ENCODE results near the gene PATL1. TPM values are rescaled to one million over a fixed set of nuclear protein-coding genes. Genes with fewer than 3 reads are reported as not detected.
"Not testable (repeated sequence)": the region's sequence is repeated elsewhere in the genome, so short reads cannot be mapped to it uniquely, and the experiment has no call there.

The PATL1 gene
- total and polyA plus RNA-seq, 2 experiments from 2014 or later = 8.5 to 12.5 TPM

DNA sequence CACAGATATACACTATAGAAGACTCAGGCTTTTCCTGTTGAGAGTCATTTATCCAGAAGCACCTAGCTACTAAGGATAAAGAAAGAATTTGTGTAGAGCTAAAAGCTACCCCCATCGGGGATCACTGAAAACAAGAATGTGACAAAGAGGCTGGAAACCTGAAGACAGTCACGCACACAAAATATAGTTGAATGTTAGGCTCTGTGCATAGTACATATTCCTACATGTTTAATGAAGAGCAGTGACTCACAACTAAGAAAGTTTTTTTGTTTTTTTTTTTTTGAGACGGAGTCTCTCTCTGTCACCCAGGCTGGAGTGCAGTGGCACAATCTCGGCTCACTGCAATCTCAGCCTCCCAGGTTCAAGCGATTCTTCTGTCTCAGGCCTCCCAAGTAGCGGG, 36.5 kb upstream of the PATL1 start:
- Histone ChIP-seq H3K4me3 (no peak overlapping the region), H3K4me1 (ENCODE audit: insufficient read depth) (peaks cover 26% of the 10 kb centered on the region), H3F3A (ENCODE audit: insufficient read depth) (peaks cover 24% of the 10 kb centered on the region), H3K9me3 (ENCODE audit: low read depth) (no peaks in the 10 kb centered on the region), H3K36me3 (ENCODE audit: low read depth) (no peaks in the 10 kb centered on the region), H4K20me1 (ENCODE audit: insufficient read depth) (no peaks in the 10 kb centered on the region), H3K79me2 (ENCODE audit: insufficient read depth) (no peaks in the 10 kb centered on the region), H3K27me3 (replicated peaks; ENCODE audit: insufficient read depth) (no peaks in the 10 kb centered on the region), H3K9me2 (ENCODE audit: insufficient read depth) (no peaks in the 10 kb centered on the region), H3K9ac (no peak overlapping the region), H2AFZ (no peak overlapping the region), H3K4me2 (ENCODE audit: unreplicated experiment) (no peak overlapping the region), H3K27ac (no peak overlapping the region)
- peak; percentile 17 for DNase-seq
- no peak for TF ChIP-seq EZH2 (IDR thresholded peaks at IDR 0.05; ENCODE audit: insufficient read depth, poor library complexity, severe bottlenecking)
- no peak for TF ChIP-seq EZH2phosphoT487 (IDR thresholded peaks at IDR 0.05; ENCODE audit: insufficient read depth, low read depth)
- in situ Hi-C loops (cut with MboI) = no loop called here
- WGBS, 2 experiments (ENCODE audit: low coverage in 1 of 2, low lambda C conversion rate in 2 of 2, missing lambda C conversion rate in 2 of 2) = 79 to 83% methylated on average over 6 of the region's 6 CpGs

DNA sequence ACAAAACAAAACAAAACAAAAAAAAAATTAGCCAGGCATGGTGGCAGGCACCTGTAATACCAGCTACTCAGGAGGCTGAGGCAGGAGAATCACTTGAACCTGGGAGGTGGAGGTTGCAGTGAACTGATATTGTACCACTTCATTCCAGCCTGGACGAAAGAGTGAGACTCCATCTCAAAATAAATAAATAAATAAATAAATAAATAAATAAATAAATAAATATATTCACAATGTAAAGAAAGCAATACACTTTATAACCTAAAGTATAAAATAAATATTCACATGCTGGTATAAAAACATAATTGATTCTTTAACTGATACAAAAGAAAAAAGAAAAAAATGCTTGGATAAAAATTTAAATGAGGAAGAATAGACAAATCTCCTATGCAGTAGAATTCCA, 34.7 kb upstream of the PATL1 start:
- DNase-seq; H3K79me2 ChIP-seq (ENCODE audit: insufficient read depth); H3K9ac ChIP-seq; H3K9me2 ChIP-seq (ENCODE audit: insufficient read depth); H3K27ac ChIP-seq; H3K4me3 ChIP-seq; H4K20me1 ChIP-seq (ENCODE audit: insufficient read depth); in situ Hi-C loops (cut with MboI); H3K27me3 ChIP-seq (replicated peaks; ENCODE audit: insufficient read depth); H3K9me3 ChIP-seq (ENCODE audit: low read depth); H2AFZ ChIP-seq; H3K4me2 ChIP-seq (ENCODE audit: unreplicated experiment); H3K36me3 ChIP-seq (ENCODE audit: low read depth): not testable (repeated sequence)
- 51 to 75% methylated on average over 1 of the region's 1 CpG for WGBS, 2 experiments (ENCODE audit: low coverage in 1 of 2, low lambda C conversion rate in 2 of 2, missing lambda C conversion rate in 2 of 2)
- Histone ChIP-seq H3F3A (ENCODE audit: insufficient read depth) (peaks cover 21% of the 10 kb centered on the region), H3K4me1 (ENCODE audit: insufficient read depth) (peaks cover 17% of the 10 kb centered on the region)

DNA sequence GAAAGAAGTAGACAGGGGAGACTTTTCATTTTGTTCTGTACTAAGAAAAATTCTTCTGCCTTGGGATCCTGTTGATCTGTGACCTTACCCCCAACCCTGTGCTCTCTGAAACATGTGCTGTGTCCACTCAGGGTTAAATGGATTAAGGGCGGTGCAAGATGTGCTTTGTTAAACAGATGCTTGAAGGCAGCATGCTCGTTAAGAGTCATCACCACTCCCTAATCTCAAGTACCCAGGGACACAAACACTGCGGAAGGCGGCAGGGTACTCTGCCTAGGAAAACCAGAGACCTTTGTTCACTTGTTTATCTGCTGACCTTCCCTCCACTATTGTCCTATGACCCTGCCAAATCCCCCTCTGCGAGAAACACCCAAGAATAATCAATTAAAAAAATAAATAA, 31.3 kb upstream of the PATL1 start:
- H3K79me2 ChIP-seq (ENCODE audit: insufficient read depth); H2AFZ ChIP-seq; H3F3A ChIP-seq (ENCODE audit: insufficient read depth); in situ Hi-C loops (cut with MboI); H3K9ac ChIP-seq; H4K20me1 ChIP-seq (ENCODE audit: insufficient read depth); H3K36me3 ChIP-seq (ENCODE audit: low read depth); H3K27ac ChIP-seq; H3K9me2 ChIP-seq (ENCODE audit: insufficient read depth); H3K4me3 ChIP-seq; H3K4me1 ChIP-seq (ENCODE audit: insufficient read depth); H3K9me3 ChIP-seq (ENCODE audit: low read depth); DNase-seq; H3K27me3 ChIP-seq (replicated peaks; ENCODE audit: insufficient read depth); H3K4me2 ChIP-seq (ENCODE audit: unreplicated experiment): not testable (repeated sequence)
- WGBS, 2 experiments (ENCODE audit: low coverage in 1 of 2, low lambda C conversion rate in 2 of 2, missing lambda C conversion rate in 2 of 2) = 71 to 73% methylated on average over 3 to 5 of the region's 5 CpGs

DNA sequence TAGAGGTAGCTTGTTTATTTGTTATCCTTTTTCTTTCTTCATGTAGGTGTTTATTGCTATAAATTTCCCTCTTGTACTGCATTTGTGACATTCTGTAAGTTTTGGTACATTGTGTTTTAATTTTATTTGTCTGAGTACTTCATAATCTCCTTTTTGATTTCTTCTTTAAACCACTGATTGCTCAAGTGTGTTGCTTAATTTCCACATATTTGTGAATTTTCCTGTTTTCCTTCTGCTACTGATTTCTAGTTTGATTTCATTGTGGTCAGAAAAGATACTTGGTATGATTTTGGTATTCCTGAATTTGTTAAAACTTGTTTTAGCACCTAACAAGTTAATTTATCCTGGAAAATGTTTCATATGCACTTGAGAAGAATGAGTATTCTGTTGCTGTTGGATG, 29.7 kb upstream of the PATL1 start:
- in situ Hi-C loops (cut with MboI) = loop anchor here (25.0 kb wide), 1 partner anchor 511 kb away; no protein-coding TSS in a partner anchor
- Histone ChIP-seq H3K36me3 (ENCODE audit: low read depth) (no peaks in the 10 kb centered on the region), H4K20me1 (ENCODE audit: insufficient read depth) (no peaks in the 10 kb centered on the region), H3F3A (ENCODE audit: insufficient read depth) (no peaks in the 10 kb centered on the region), H3K9me3 (ENCODE audit: low read depth) (no peaks in the 10 kb centered on the region), H3K27ac (no peak overlapping the region), H3K27me3 (replicated peaks; ENCODE audit: insufficient read depth) (no peaks in the 10 kb centered on the region; the same call in 1 of the 2 replicates), H3K4me2 (ENCODE audit: unreplicated experiment) (no peak overlapping the region), H3K79me2 (ENCODE audit: insufficient read depth) (no peaks in the 10 kb centered on the region), H3K4me3 (no peak overlapping the region), H3K9ac (no peak overlapping the region), H2AFZ (no peak overlapping the region), H3K9me2 (ENCODE audit: insufficient read depth) (no peaks in the 10 kb centered on the region), H3K4me1 (ENCODE audit: insufficient read depth) (no peaks in the 10 kb centered on the region)
- TF ChIP-seq EZH2 (IDR thresholded peaks at IDR 0.05; ENCODE audit: insufficient read depth, poor library complexity, severe bottlenecking) (no peak), EZH2phosphoT487 (IDR thresholded peaks at IDR 0.05; ENCODE audit: insufficient read depth, low read depth) (no peak)
- DNase-seq = no peak

DNA sequence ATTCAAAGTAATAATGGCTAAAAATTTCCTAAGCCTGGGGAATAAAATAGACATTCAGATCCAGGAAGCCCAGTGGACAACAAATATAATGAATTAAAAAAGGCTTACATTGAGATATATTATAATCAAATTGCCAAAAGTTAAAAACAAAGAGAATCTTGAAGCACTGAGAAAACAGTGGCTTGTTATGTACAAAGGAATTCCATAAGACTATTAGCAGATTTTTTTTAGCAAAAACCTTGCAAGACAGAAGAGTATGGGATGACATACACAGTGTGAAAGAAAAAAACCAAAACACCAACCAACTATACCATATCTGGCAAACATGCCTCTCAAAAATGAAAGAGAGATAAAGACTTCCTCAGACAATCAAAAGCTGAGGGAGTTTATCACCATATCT, 24.1 kb upstream of the PATL1 start:
- H3K27ac ChIP-seq = no peak overlapping the region
- H4K20me1 ChIP-seq (ENCODE audit: insufficient read depth) = no peaks in the 10 kb centered on the region
- no peaks in the 10 kb centered on the region for H3K27me3 ChIP-seq (replicated peaks; ENCODE audit: insufficient read depth)
- in situ Hi-C loops (cut with MboI) = loop anchor here (25.0 kb wide), 1 partner anchor 506 kb away; no protein-coding TSS in a partner anchor
- H3K4me2 ChIP-seq (ENCODE audit: unreplicated experiment) = no peak overlapping the region
- no peak for DNase-seq
- H3K4me3 ChIP-seq = no peak overlapping the region
- H3K9ac ChIP-seq = no peak overlapping the region
- H2AFZ ChIP-seq = no peak overlapping the region
- H3K79me2 ChIP-seq (ENCODE audit: insufficient read depth) = no peaks in the 10 kb centered on the region
- H3K9me2 ChIP-seq (ENCODE audit: insufficient read depth) = no peaks in the 10 kb centered on the region
- H3K4me1 ChIP-seq (ENCODE audit: insufficient read depth) = no peaks in the 10 kb centered on the region
- H3F3A ChIP-seq (ENCODE audit: insufficient read depth) = no peaks in the 10 kb centered on the region
- TF ChIP-seq EZH2phosphoT487 (IDR thresholded peaks at IDR 0.05; ENCODE audit: insufficient read depth, low read depth) (no peak), EZH2 (IDR thresholded peaks at IDR 0.05; ENCODE audit: insufficient read depth, poor library complexity, severe bottlenecking) (no peak)
- H3K9me3 ChIP-seq (ENCODE audit: low read depth) = no peaks in the 10 kb centered on the region
- H3K36me3 ChIP-seq (ENCODE audit: low read depth) = no peaks in the 10 kb centered on the region
